CD14-positive monocyte (primary cell): ENCODE measurements around the gene MTFP1. TPM values are rescaled to one million over a fixed set of nuclear protein-coding genes. Genes with fewer than 3 reads are reported as not detected.
"Not testable (repeated sequence)": the region's sequence is repeated elsewhere in the genome, so short reads cannot be mapped to it uniquely, and the experiment has no call there.

ENCODE experiments used
- DNase-seq, 3 donors: peaks; one replicate each; pipeline ENCODE4 v3.0.0-alpha.2; 2011 to 2022
- H2AFZ ChIP-seq: 2 replicates; pipeline ENCODE4 v1.6.0; 2012; ENCODE audit warnings: mild to moderate bottlenecking, low read depth, low read length, inconsistent platforms; ENCODE audit not compliant: insufficient read depth, poor library complexity, severe bottlenecking
- H3K27ac ChIP-seq, 2 donors: 1 replicate in 1 of 2; 2 replicates in 1 of 2; pipeline ENCODE4 v1.5.1; 2012 to 2013; ENCODE audit warnings: low read length in 2 of 2, control low read depth in 1 of 2, inconsistent platforms in 1 of 2, low read depth in 1 of 2, mild to moderate bottlenecking in 1 of 2
- H3K27me3 ChIP-seq, 2 donors: one replicate each; pipeline versions ENCODE4 v1.6.0 to v1.6.1; 2011 to 2013; ENCODE audit warnings: low read length in 2 of 2; ENCODE audit not compliant: control insufficient read depth in 2 of 2, insufficient read depth in 2 of 2
- H3K36me3 ChIP-seq, 2 donors: replicated peaks in 1 of 2; 1 replicate in 1 of 2; 2 replicates in 1 of 2; pipeline versions ENCODE4 v1.5.1 to v1.6.1; 2012 to 2013; ENCODE audit warnings: low read length in 2 of 2, control low read depth in 1 of 2, inconsistent platforms in 1 of 2, mild to moderate bottlenecking in 1 of 2; ENCODE audit not compliant: insufficient read depth in 2 of 2, control insufficient read depth in 1 of 2
- H3K4me1 ChIP-seq, 2 donors: 1 replicate in 1 of 2; 2 replicates in 1 of 2; pipeline versions ENCODE4 v1.5.1 to v1.6.1; 2012 to 2013; ENCODE audit warnings: low read length in 2 of 2, control low read depth in 1 of 2, inconsistent platforms in 1 of 2, mild to moderate bottlenecking in 1 of 2, moderate library complexity in 1 of 2; ENCODE audit not compliant: insufficient read depth in 2 of 2, control insufficient read depth in 1 of 2
- H3K4me2 ChIP-seq: replicated peaks from 2 replicates; pipeline ENCODE3; 2012; ENCODE audit warnings: low read length, moderate library complexity, mild to moderate bottlenecking; ENCODE audit not compliant: poor library complexity, severe bottlenecking; ENCODE audit errors: extremely low read depth
- H3K4me3 ChIP-seq, 3 experiments: fragments of 200-600 bp in 1 of 3; sonication (generic) in 1 of 3; replicated peaks in 1 of 3; 1 replicate in 2 of 3; 2 replicates in 1 of 3; pipeline ENCODE4 v1.5.1; 2011 to 2013; ENCODE audit warnings: low read length in 3 of 3, mild to moderate bottlenecking in 3 of 3, control low read depth in 2 of 3, low read depth in 2 of 3, inconsistent platforms in 1 of 3, moderate library complexity in 1 of 3
- H3K79me2 ChIP-seq: 2 replicates; pipeline ENCODE4 v1.6.0; 2012; ENCODE audit warnings: mild to moderate bottlenecking, control low read depth, inconsistent platforms, low read length, moderate library complexity; ENCODE audit not compliant: insufficient read depth
- H3K9ac ChIP-seq: 2 replicates; pipeline ENCODE4 v1.6.0; 2017; ENCODE audit warnings: low read length, mild to moderate bottlenecking; ENCODE audit not compliant: insufficient read depth, poor library complexity, severe bottlenecking
- H3K9me3 ChIP-seq, 2 donors: replicated peaks in 1 of 2; 1 replicate in 1 of 2; 2 replicates in 1 of 2; pipeline versions ENCODE4 v1.5.1 to v1.6.1; 2012 to 2013; ENCODE audit warnings: low read length in 2 of 2, control low read depth in 1 of 2; ENCODE audit not compliant: control insufficient read depth in 1 of 2, insufficient read depth in 1 of 2
- H4K20me1 ChIP-seq: 2 replicates; pipeline ENCODE4 v1.6.0; 2012; ENCODE audit warnings: mild to moderate bottlenecking, low read length, control low read depth, moderate library complexity; ENCODE audit not compliant: insufficient read depth
- H3K27ac Mint-ChIP-seq, 7 donors: one replicate each; pipeline ENCODE4 v1.8.0; 2020; ENCODE audit warnings: mild to moderate bottlenecking in 7 of 7, mixed read lengths in 7 of 7, moderate library complexity in 6 of 7, inconsistent platforms in 2 of 7
- H3K27me3 Mint-ChIP-seq, 3 donors: one replicate each; pipeline ENCODE4 v1.8.0; 2021 to 2022; ENCODE audit warnings: low read depth in 3 of 3, mild to moderate bottlenecking in 3 of 3, mixed read lengths in 3 of 3, moderate library complexity in 3 of 3, inconsistent platforms in 1 of 3
- H3K36me3 Mint-ChIP-seq, 2 donors: one replicate each; pipeline ENCODE4 v1.8.0; 2020; ENCODE audit warnings: mixed read lengths in 2 of 2, inconsistent platforms in 1 of 2, mild to moderate bottlenecking in 1 of 2
- H3K4me1 Mint-ChIP-seq: one replicate; pipeline ENCODE4 v1.8.0; 2020; ENCODE audit warnings: mild to moderate bottlenecking, mixed read lengths
- H3K4me3 Mint-ChIP-seq, 2 donors: one replicate each; pipeline ENCODE4 v1.8.0; 2020; ENCODE audit warnings: mild to moderate bottlenecking in 2 of 2, mixed read lengths in 2 of 2, moderate library complexity in 1 of 2
- H3K9me3 Mint-ChIP-seq, 7 donors: one replicate each; pipeline ENCODE4 v1.8.0; 2020 to 2022; ENCODE audit warnings: mixed read lengths in 7 of 7, mild to moderate bottlenecking in 6 of 7, moderate library complexity in 6 of 7, inconsistent platforms in 2 of 7
- CTCF ChIP-seq: fragments of 200-600 bp; IDR thresholded peaks from one replicate; pipeline ENCODE4 v1.8.0; 2022; ENCODE audit warnings: antibody characterized with exemption, mild to moderate bottlenecking
- WGBS: methylation state at CpG from one replicate; pipeline ENCODE4 v1.1.5; 2013; ENCODE audit warnings: missing lambda C conversion rate; ENCODE audit not compliant: insufficient coverage; 5-methylcytosine and 5-hydroxymethylcytosine counted together
- intact Hi-C, 2 donors: fragments of 100-400 bp; cut with micrococcal nuclease; formaldehyde crosslinking; loops; one replicate each; pipeline versions ENCODE4 v1.15.0 to v1.15.1; 2023
- polyA plus RNA-seq, 3 donors: library from polyadenylated mRNA; depleted of rRNA in 1 of 3; unstranded in 2 of 3; stranded (reverse) in 1 of 3; fragments of 300-500 nt in 2 of 3; fragments of >200 nt in 1 of 3; fragmentation: Illumina TruSeq in 2 of 3; gene quantifications; 1 replicate in 2 of 3; 2 replicates in 1 of 3; pipeline ENCODE4 v1.2.3, GENCODE V29; 2012 to 2021

The MTFP1 gene
- polyA plus RNA-seq, 3 donors, result 6.2 to 14.2 (median 7.5) TPM

GRCh38 chr22:30459181-30460052 is 33.8 kb downstream of the MTFP1 start:
- no peaks in the 10 kb centered on the region for H3K4me1 ChIP-seq
- no peaks in the 10 kb centered on the region for H3K4me1 Mint-ChIP-seq
- peaks cover 4 to 16% (median 10%) of the 10 kb centered on the region in 7 donors for H3K9me3 Mint-ChIP-seq
- H3K27ac Mint-ChIP-seq, result no peak overlapping the region
- 40% methylated on average over 1 of the region's 4 CpGs for WGBS
- H3K4me3 ChIP-seq, result no peak overlapping the region
- no peaks in the 10 kb centered on the region for H3K36me3 ChIP-seq
- TF ChIP-seq CTCF, result no peak
- H3K27me3 ChIP-seq, result peaks cover 0 to 4% of the 10 kb centered on the region in 2 donors
- no peak overlapping the region for H3K27ac ChIP-seq
- peaks cover 0 to 10% of the 10 kb centered on the region in 2 donors for H3K9me3 ChIP-seq
- H3K9ac ChIP-seq, result no peak overlapping the region
- peaks cover 3 to 14% (median 13%) of the 10 kb centered on the region in 3 donors for H3K27me3 Mint-ChIP-seq
- H2AFZ ChIP-seq, result no peak overlapping the region
- no peak for DNase-seq
- H4K20me1 ChIP-seq, result no peaks in the 10 kb centered on the region
- H3K4me3 Mint-ChIP-seq, result no peak overlapping the region
- H3K4me2 ChIP-seq, result no peak overlapping the region
- H3K79me2 ChIP-seq, result no peaks in the 10 kb centered on the region
- intact Hi-C loops, result no loop called here
- H3K36me3 Mint-ChIP-seq, result no peaks in the 10 kb centered on the region

- H3K36me3 Mint-ChIP-seq, result no peaks in the 10 kb centered on the region
- no peak for DNase-seq
These were observed 34.6 kb downstream of the MTFP1 start for GRCh38 chr22:30460147-30460546.

GRCh38 chr22:30460555-30460954 is 35.0 kb downstream of the MTFP1 start:
- WGBS, result no CpG with 5 or more reads among the region's 6 CpGs
- not testable (repeated sequence) for H3K4me2 ChIP-seq
- H3K27me3 Mint-ChIP-seq, result peaks cover 6 to 22% (median 19%) of the 10 kb centered on the region in 3 donors

More at GRCh38 chr22:30460147-30460546, 34.6 kb downstream of the MTFP1 start:
- Histone ChIP-seq H3K4me3 (no peak overlapping the region), H3K9me3 (peaks cover 0 to 10% of the 10 kb centered on the region in 2 donors), H3K4me1 (no peaks in the 10 kb centered on the region), H3K27me3 (peaks cover 0 to 4% of the 10 kb centered on the region in 2 donors), H3K27ac (no peak overlapping the region), H3K79me2 (no peaks in the 10 kb centered on the region), H4K20me1 (no peaks in the 10 kb centered on the region), H3K9ac (no peak overlapping the region), H3K4me2 (no peak overlapping the region), H2AFZ (no peak overlapping the region), H3K36me3 (no peaks in the 10 kb centered on the region)
- H3K4me3 Mint-ChIP-seq, result no peak overlapping the region
- H3K9me3 Mint-ChIP-seq, result peaks cover 7 to 18% (median 10%) of the 10 kb centered on the region in 7 donors
- peaks cover 4 to 18% (median 17%) of the 10 kb centered on the region in 3 donors for H3K27me3 Mint-ChIP-seq
- 100% methylated on average over 1 of the region's 4 CpGs for WGBS
- H3K27ac Mint-ChIP-seq, result no peak overlapping the region
- H3K4me1 Mint-ChIP-seq, result no peaks in the 10 kb centered on the region
- no peak for TF ChIP-seq CTCF
- intact Hi-C loops, result no loop called here

More at GRCh38 chr22:30460555-30460954, 35.0 kb downstream of the MTFP1 start:
- H3K79me2 ChIP-seq, DNase-seq, H3K9ac ChIP-seq, H3K27ac ChIP-seq, H3K36me3 Mint-ChIP-seq, H3K27me3 ChIP-seq, H3K4me3 Mint-ChIP-seq, H2AFZ ChIP-seq, H3K27ac Mint-ChIP-seq, H3K4me1 Mint-ChIP-seq, H3K36me3 ChIP-seq, intact Hi-C loops, H3K4me3 ChIP-seq, H3K4me1 ChIP-seq, H4K20me1 ChIP-seq: not testable (repeated sequence)
- peaks cover 0 to 10% of the 10 kb centered on the region in 2 donors for H3K9me3 ChIP-seq
- H3K9me3 Mint-ChIP-seq, result peaks cover 7 to 17% (median 10%) of the 10 kb centered on the region in 7 donors
